DMS153 (cell line): Measurements from ENCODE around the gene GBGT1.

Source experiments
- DNase-seq: peaks from one replicate; lab custom pipeline; 2025; lab: John Stamatoyannopoulos, UW

Gene GBGT1

GRCh38 chr9:133162861-133163503, 732 bp downstream of the GBGT1 start:
- DNase-seq: no peak

GRCh38 chr9:133161547-133161950, 2.2 kb downstream of the GBGT1 start:
- DNase-seq: no peak

- DNase-seq: no peak
These were observed 2.8 kb downstream of the GBGT1 start for GRCh38 chr9:133160742-133161546.

GRCh38 chr9:133158695-133159094, 5.0 kb downstream of the GBGT1 start:
- no peak for DNase-seq

GRCh38 chr9:133155156-133155555, 8.6 kb downstream of the GBGT1 start:
- no peak for DNase-seq

GRCh38 chr9:133154097-133154989, 9.4 kb downstream of the GBGT1 start:
- no peak for DNase-seq

DNA sequence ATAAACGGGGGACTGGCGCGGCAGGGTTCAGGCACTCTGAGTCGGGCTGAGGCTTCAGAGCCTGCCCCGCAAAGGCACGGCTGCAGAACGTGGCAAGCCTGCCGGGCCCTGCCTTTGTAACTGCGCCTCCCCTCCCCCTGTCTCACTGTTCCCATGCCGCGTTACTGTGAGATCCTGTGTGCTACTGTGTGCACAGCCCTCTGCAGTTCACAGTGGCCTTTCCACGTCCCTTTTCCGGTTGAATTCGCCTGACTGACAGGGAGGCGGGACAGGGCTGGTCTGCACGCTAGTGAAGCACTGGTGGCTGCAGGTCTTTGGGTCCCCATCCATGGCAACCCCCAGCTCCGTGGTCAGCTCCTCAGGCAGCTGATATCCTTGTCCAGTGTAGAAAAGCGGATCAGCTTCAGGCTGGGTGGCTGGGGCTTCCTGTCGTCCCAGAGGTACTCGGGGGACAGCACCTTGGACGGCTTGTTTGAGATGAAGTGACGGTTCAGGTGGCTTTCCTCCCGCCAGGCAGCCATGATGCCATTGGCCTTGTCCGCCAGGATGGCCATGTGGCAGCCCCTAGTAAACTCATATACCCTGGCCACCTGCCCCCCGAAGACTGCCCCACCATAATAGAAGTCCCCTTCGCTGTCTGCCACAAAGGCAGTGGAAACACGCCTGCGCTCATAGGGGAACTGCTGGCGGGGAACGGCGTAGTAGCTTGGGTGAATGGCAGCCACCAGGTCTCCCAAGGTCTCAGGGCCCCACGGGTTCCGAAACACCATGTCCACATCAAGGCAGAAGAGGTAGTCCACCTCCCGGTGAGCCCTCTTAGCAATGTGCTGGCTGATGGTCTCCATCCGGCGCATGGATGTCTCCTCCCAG, 10.3 kb downstream of the GBGT1 start:
- DNase-seq: peak; percentile 41

GRCh38 chr9:133151601-133152525, 11.9 kb downstream of the GBGT1 start:
- DNase-seq: no peak

- no peak for DNase-seq
These were observed 12.7 kb downstream of the GBGT1 start for GRCh38 chr9:133151041-133151440.

DNA sequence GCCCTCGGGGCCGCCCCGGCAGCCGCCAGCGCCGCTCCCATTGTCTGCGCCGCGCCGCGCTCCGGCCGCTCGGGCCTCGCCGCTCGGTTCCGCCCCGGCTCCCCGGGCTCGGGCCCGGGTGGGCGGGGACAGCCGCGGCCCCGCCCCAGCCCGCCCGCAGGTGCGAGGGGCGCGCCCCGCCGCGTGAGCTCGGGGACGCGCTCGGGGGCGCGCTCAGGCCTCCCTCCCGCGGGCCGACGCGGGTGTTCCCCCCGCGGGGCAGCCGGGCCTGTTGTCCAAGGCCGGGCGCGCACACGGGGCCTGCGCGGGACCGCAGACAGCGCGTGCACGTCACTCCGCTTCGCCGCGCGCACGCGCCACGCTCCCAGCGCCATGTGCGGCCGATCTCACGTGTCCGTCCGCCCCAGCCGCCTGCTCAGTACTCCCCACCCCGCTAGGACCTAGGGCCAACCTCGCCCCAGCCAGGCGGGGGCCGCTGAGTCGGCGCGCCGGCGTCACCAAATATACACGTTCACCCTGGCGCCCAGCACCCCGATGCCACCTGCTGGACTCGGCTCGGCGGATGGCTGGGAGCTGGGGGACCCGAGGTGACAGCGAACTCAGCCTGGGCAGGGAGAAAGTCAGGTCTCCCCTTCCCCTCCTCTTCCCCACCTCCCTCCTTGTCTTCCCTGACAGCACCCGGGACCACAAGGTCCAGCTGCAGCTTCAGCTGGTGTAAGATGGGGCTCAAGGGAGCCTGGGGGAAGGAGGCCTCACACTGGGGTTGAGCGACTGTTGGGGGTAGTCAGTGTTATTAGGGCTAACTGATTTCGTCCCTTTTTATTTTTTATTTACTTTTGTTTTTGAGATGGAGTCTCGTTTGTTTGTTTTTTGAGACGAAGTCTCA, 14.3 kb downstream of the GBGT1 start:
- DNase-seq: peak; percentile 86

DNA sequence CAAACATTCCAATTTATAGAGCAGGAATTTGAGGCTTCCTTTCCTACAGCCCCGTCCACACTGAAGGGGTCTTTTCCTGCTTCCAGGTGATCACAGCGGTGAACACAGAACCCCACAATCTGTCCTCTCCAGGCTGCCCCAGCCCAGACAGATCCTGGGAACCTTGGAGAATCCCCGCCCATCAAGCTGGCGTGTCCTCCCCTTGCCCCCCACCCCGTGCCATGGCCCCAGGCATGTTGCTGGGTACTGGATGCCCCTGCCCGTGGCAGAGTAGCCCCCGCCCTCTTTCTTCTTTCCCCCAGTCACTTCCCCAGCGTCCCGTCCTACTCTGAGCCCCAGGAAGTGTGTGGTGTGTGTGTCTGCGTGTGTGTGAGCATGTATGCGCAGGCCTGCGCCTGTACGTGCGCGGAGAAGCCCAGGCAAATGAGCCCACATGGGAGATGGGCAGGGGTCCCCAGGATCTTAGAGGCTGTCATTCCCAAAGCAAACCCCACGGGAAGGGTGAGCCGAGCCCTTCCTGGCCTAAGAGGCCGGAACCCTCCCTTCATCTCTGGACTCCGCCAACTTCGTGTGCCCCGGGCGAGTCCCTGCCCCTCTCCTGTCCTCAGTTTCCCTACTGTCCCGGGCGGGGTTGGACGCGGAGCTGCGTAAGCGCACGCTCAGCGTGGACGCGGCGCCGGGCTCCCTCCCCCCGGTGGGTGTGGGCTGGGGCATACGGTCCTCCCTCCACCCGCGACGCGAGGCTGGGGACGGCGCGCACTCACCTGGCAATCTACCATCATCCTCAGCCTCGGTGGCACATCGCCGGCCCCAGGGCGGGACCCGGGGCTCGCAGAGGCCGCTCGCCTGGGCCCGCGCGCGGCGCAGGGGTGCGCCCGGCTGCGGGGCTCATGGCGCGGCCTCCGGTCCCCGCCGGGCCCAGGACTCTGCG, 15.2 kb downstream of the GBGT1 start:
- no peak for DNase-seq

DNA sequence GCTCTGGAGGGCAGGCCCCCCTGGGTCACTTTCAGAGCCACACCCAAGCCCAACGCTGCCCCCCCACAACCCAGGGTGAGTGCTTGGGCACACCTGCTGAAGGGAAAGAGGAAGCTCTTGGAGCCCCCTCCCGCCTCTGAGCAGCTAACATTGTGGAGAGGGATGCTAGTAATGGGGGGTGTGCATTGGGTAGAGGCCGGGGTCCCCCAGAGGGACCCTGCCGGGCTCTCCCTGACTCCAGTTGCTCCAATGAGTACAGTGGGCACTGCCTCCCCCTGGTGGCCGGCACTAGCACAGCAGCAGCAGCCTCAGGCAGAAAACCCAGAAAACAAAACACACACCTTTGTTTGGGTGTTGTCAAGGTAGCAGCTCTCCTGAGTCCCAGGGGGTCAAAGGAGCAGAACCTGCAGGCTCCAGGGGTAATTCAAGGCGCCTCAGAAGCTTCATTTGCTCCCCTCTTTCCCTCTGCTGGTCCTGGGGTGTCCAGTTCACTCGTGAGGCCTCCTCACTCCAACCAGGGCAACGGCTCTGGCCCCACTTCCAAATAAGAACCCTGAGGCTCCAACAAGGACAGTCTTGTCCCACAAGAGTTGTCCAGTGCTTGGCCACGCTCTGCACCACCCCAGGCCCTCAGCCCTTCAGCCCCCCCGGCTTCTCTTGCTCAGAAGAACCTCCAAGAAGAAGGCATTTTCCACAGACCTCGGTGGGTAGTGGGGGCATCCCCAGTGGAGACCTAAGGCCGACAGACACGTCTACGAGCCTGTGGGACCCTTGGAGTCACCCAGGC, 16.1 kb downstream of the GBGT1 start:
- DNase-seq: peak; percentile 73

- no peak for DNase-seq
These were observed 16.8 kb downstream of the GBGT1 start for GRCh38 chr9:133146746-133147411.

DNA sequence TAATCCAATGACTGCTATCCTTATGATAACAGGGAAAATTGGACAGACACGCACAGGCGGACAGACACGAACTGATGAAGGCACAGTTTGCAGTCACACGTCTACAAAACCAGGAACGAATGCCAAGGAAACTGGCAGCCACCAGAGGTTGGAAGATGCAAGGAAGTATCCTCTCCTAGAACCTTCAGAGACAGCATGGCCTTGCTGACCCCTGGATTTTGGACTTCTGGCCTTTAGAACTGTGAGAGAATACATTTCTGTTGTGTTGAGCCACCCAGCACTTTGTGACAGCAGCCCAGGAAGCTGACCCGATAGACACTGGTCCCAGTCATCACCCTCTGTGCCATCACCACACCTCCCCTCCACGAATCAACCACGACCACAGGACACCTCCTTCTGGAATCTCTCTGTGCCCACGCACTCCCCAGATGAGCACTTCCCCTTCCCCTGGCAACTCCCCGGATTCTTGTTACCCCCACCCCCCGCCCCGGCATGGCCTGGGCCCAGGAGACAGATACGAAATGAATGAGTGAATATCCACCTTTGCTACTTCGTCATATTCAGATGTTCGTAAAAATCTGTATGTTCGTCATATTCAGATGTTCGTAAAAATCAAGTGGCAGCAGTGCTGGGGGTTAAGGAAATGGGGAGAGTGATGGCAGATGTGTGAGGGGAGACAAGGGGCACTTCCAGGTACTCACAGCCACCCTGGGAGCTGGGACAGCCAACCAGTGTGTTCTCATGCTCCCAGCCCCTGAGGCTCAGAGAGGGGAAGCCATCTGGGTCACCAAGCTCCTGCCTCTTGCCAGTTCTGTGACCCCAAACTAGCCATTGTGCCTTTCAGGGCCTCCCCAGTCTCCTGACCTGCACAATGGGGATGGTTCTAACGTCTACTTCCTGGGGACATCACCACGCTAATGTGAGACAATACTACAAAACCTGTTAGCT, 18.5 kb downstream of the GBGT1 start:
- DNase-seq: no peak

- peak; percentile 72 for DNase-seq
These were observed 19.4 kb downstream of the GBGT1 start for GRCh38 chr9:133144142-133144903.
